BE2C (cell line): ENCODE results near the gene RAB3B.
"Not testable (repeated sequence)": the region's sequence is repeated elsewhere in the genome, so short reads cannot be mapped to it uniquely, and the experiment has no call there.

Source experiments
- DNase-seq: peaks from one replicate; pipeline ENCODE4 v3.0.0-alpha.2; 2020
- H3K27me3 ChIP-seq: fragments of 250-450 bp; sonication (Bioruptor Pico); 2 replicates; pipeline ENCODE4 v1.5.1; 2020; ENCODE audit warnings: mild to moderate bottlenecking
- H3K36me3 ChIP-seq: fragments of 250-450 bp; sonication (Bioruptor Pico); 2 replicates; pipeline ENCODE4 v1.5.1; 2020; ENCODE audit warnings: mild to moderate bottlenecking
- H3K4me1 ChIP-seq: fragments of 250-450 bp; sonication (Bioruptor Pico); 2 replicates; pipeline ENCODE4 v1.5.1; 2020
- H3K4me3 ChIP-seq: 2 replicates; pipeline ENCODE4 v1.5.1; 2011; ENCODE audit warnings: low read depth, low read length
- H3K9me3 ChIP-seq: fragments of 250-450 bp; sonication (Bioruptor Pico); 2 replicates; pipeline ENCODE4 v1.5.1; 2020
- CTCF ChIP-seq: IDR thresholded peaks from 2 replicates; pipeline ENCODE4 v1.5.1; 2012; ENCODE audit warnings: mild to moderate bottlenecking, low read depth, low read length

RAB3B gene

GRCh38 chr1:51968632-51969031 is 21.9 kb downstream of the RAB3B start:
- TF ChIP-seq CTCF = no peak
- no peaks in the 10 kb centered on the region for H3K9me3 ChIP-seq

GRCh38 chr1:51967213-51967791 is 23.2 kb downstream of the RAB3B start:
- not testable (repeated sequence) for H3K4me1 ChIP-seq, H3K9me3 ChIP-seq, H3K27me3 ChIP-seq, H3K4me3 ChIP-seq, H3K36me3 ChIP-seq, DNase-seq

More at GRCh38 chr1:51968632-51969031, 21.9 kb downstream of the RAB3B start:
- Histone ChIP-seq H3K4me3 (no peak overlapping the region), H3K36me3 (no peaks in the 10 kb centered on the region), H3K4me1 (no peaks in the 10 kb centered on the region), H3K27me3 (no peaks in the 10 kb centered on the region)
- DNase-seq = no peak

GRCh38 chr1:51966559-51966958 is 23.9 kb downstream of the RAB3B start:
- Histone ChIP-seq H3K36me3 (no peaks in the 10 kb centered on the region), H3K9me3 (no peaks in the 10 kb centered on the region), H3K4me1 (no peaks in the 10 kb centered on the region), H3K4me3 (no peak overlapping the region), H3K27me3 (no peaks in the 10 kb centered on the region)
- no peak for TF ChIP-seq CTCF
- DNase-seq = no peak

GRCh38 chr1:51964309-51964696 is 26.2 kb downstream of the RAB3B start:
- no peaks in the 10 kb centered on the region for H3K27me3 ChIP-seq
- H3K9me3 ChIP-seq = no peaks in the 10 kb centered on the region
- no peak overlapping the region for H3K4me3 ChIP-seq
- no peaks in the 10 kb centered on the region for H3K4me1 ChIP-seq
- no peak for DNase-seq
- TF ChIP-seq CTCF = no peak
- no peaks in the 10 kb centered on the region for H3K36me3 ChIP-seq

- no peak overlapping the region for H3K4me3 ChIP-seq
- H3K9me3 ChIP-seq = no peaks in the 10 kb centered on the region
- TF ChIP-seq CTCF = no peak
- H3K36me3 ChIP-seq = no peaks in the 10 kb centered on the region
- DNase-seq = no peak
- no peaks in the 10 kb centered on the region for H3K27me3 ChIP-seq
- H3K4me1 ChIP-seq = no peaks in the 10 kb centered on the region
Measured at GRCh38 chr1:51963592-51964308, 26.8 kb downstream of the RAB3B start.

GRCh38 chr1:51962486-51963356 is 27.8 kb downstream of the RAB3B start:
- no peaks in the 10 kb centered on the region for H3K4me1 ChIP-seq
- H3K36me3 ChIP-seq = no peaks in the 10 kb centered on the region
- H3K27me3 ChIP-seq = no peaks in the 10 kb centered on the region
- TF ChIP-seq CTCF = no peak
- DNase-seq = no peak
- H3K9me3 ChIP-seq = no peaks in the 10 kb centered on the region
- H3K4me3 ChIP-seq = no peak overlapping the region
